ENCODE data around the gene LRMDA.

The LRMDA gene

DNA sequence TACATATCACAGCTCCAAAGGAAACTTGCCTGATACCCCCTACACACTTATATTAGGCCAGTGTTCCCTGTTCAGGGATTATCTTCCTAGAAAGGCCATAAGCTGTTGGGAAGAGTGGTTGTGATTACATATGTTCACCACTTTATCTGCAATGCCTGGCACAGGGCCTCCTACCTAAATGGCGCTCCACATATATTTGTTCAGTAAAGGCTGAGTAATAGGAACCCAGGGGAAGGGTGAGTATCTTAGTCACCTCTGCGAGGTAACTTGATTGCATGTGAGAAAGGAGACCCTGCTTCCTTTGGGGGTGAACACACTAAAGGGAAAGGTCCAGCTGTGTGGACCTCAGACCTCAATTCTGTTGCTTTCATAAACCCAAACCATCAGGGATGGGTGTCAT lies 896.0 kb downstream of the LRMDA start:
- TF ChIP-seq, protein P1, sequence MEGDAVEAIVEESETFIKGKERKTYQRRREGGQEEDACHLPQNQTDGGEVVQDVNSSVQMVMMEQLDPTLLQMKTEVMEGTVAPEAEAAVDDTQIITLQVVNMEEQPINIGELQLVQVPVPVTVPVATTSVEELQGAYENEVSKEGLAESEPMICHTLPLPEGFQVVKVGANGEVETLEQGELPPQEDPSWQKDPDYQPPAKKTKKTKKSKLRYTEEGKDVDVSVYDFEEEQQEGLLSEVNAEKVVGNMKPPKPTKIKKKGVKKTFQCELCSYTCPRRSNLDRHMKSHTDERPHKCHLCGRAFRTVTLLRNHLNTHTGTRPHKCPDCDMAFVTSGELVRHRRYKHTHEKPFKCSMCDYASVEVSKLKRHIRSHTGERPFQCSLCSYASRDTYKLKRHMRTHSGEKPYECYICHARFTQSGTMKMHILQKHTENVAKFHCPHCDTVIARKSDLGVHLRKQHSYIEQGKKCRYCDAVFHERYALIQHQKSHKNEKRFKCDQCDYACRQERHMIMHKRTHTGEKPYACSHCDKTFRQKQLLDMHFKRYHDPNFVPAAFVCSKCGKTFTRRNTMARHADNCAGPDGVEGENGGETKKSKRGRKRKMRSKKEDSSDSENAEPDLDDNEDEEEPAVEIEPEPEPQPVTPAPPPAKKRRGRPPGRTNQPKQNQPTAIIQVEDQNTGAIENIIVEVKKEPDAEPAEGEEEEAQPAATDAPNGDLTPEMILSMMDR (conservative IDR thresholded peaks at IDR 0.05; ENCODE audit: low read depth, low read length) = no peak
- no peak overlapping the region for H3K4me3 ChIP-seq (ENCODE audit: low read length)
- DNase-seq (ENCODE audit: low read depth) = no peak

DNA sequence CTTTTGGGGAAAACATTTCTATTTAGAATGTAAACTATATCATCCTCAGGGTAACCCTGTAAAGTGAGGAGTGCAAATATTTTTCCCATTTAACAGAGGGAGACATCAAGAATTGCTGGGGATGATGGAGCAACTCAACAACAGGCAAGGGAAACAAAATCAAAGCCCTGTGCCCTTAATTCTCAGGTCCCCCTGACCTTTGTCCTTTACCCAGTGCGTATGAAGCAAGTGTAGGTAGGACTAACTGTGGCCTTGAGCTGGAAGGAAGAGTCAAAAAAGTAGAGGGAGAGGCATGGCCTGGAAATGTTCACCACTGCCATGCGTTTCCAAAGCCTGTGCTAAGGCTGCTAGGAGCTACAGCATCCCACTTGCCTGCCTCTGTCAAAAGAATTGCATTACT lies 896.9 kb downstream of the LRMDA start:
- DNase-seq (ENCODE audit: low read depth) = no peak
- TF ChIP-seq, protein P1 (conservative IDR thresholded peaks at IDR 0.05; ENCODE audit: low read depth, low read length) = no peak

DNA sequence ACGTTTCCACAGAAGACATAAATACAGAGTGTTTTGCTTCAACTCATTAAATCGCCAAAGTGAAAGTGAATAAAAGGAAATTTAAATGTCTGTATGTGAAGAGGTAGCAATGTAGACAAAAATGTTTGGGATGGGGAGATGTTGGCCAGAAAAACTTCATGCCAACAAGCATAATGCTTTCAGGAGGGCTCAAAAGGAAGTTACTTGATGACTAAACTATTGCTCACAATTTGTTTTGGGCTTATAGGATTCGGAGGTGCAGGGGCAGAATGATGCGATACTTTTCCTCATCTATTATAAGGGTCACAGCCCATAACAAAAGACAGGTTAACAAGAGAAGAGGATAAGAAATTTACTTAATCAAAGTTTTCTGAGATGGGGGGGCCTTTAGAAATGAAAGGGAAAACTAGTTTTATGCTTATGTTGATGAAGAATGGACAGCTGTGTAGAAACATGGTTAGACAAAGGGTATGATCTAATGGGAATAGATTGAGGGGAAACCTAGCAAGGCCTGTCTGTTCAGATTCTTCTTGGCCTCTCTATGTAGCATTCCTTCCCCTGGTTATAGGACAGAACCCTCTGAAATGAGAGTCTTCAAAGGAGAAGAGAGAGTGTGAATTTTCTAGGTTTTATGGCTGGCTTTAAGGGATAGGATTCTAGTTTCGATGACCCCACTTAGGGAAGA lies 898.6 kb downstream of the LRMDA start:
- DNase-seq (ENCODE audit: low read depth) = no peak
- TF ChIP-seq, protein P1 (conservative IDR thresholded peaks at IDR 0.05; ENCODE audit: low read depth, low read length) = no peak
- H3K4me3 ChIP-seq (ENCODE audit: low read length) = no peak overlapping the region

More for the DNA sequence above, 896.9 kb downstream of the LRMDA start:
- no peak overlapping the region for H3K4me3 ChIP-seq (ENCODE audit: low read length)

DNA sequence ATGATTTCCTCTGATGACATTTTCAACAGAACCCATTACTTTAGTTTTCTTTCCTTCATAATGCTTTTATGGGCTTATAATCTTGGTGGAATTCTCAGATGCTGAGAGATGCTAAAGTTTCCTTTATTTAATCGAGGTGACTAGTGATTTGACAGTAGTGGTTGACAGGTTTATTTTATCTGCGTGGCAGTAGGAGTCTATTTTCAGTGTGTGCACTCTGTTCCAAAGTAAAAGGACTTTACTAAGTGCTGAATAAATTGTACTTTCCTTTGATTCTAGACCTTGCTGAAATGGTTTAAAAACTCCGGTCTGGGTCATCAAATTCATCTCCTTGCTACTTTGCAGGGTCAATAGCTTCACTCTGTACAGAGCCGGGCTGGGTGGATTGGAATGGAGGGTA lies 900.3 kb downstream of the LRMDA start:
- TF ChIP-seq, protein P1 (conservative IDR thresholded peaks at IDR 0.05; ENCODE audit: low read depth, low read length) = no peak
- DNase-seq (ENCODE audit: low read depth) = no peak
- no peak overlapping the region for H3K4me3 ChIP-seq (ENCODE audit: low read length)

DNA sequence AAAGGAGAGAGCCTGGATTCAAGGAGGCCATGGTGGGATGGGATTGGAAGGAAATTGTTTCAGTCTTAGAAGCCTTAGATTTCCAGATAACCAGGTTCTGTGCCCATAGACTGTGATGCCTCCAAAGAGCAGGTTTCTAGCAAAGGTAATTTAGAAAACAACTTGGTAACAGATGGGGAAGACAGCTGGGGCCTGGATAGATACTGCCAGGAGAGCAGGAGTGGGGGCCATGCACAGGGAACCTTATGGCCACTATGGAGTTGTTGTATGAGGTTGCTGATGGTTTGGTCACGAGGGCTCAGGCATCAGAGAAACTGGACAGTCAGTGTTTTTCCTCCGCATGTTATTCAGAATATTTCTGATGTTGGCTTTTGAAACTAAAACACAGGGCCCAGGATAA lies 901.9 kb downstream of the LRMDA start:
- DNase-seq (ENCODE audit: low read depth) = no peak
- no peak overlapping the region for H3K4me3 ChIP-seq (ENCODE audit: low read length)
- TF ChIP-seq, protein P1 (conservative IDR thresholded peaks at IDR 0.05; ENCODE audit: low read depth, low read length) = no peak

DNA sequence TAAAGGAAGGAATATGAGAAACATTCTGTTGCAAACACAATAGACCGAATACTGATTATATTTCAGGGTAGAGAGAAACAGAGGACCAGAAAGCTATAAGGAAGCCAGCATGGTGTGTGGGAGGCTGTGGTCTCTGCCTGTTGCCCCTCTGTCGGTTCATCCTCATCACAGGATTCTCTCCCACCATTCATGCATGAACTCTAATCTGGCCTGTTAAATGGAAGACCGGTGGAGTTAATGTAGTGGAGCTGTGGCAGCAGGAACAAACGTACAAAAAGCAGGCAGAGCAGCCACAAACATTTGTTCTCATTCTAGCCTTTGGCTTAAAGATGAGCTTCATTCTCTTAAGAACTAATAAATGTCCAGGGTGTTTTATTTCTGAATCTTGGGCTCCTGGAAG lies 902.4 kb downstream of the LRMDA start:
- DNase-seq (ENCODE audit: low read depth) = no peak
- no peak overlapping the region for H3K4me3 ChIP-seq (ENCODE audit: low read length)
- TF ChIP-seq, protein P1 (conservative IDR thresholded peaks at IDR 0.05; ENCODE audit: low read depth, low read length) = no peak

DNA sequence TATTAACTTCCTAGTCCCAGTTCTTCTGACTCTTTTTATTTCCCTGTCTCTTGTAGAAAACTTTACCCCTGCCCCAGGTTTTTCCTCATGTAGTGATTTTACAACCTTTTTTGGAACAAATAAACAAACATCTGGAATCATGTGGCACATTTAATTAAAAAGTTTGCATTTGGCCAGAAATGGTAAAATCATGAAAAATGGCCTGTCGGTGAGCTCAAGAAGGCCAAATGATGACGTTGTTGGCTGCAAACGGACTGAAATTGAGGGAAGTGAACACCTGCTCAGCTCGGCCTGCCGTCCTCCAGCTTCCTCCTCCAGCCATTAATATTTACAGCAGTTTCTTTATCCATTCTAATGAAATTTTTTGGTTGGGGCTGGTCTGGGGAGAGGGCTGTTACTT lies 902.8 kb downstream of the LRMDA start:
- TF ChIP-seq, protein P1 (conservative IDR thresholded peaks at IDR 0.05; ENCODE audit: low read depth, low read length) = no peak
- DNase-seq (ENCODE audit: low read depth) = no peak
- no peak overlapping the region for H3K4me3 ChIP-seq (ENCODE audit: low read length)
